Prostate gland (tissue), 2 donors: Measurements from ENCODE around the gene HDDC2. TPM values are rescaled to one million over a fixed set of nuclear protein-coding genes. Genes with fewer than 3 reads are reported as not detected.

ENCODE experiments used
- DNase-seq: peaks from one replicate; pipeline ENCODE4 v3.0.0-alpha.2; 2019; ENCODE audit warnings: low spot score
- H3K27ac ChIP-seq, 2 donors: fragments of 200-600 bp; sonication (generic); 2 replicates each; pipeline ENCODE4 v1.5.1; 2017 to 2019
- H3K27me3 ChIP-seq: fragments of 200-600 bp; sonication (generic); replicated peaks from 2 replicates; pipeline ENCODE4 v1.5.1; 2019; ENCODE audit not compliant: insufficient read depth
- H3K36me3 ChIP-seq, 2 donors: fragments of 200-600 bp; sonication (generic); 1 replicate in 1 of 2; 2 replicates in 1 of 2; pipeline versions ENCODE4 v1.5.1 to v1.8.1; 2017 to 2019
- H3K4me1 ChIP-seq: fragments of 200-600 bp; sonication (generic); replicated peaks from 2 replicates; pipeline ENCODE4 v1.5.1; 2019
- H3K4me3 ChIP-seq, 2 donors: fragments of 200-600 bp; sonication (generic); 2 replicates each; pipeline ENCODE4 v1.5.1; 2017 to 2019
- H3K9me3 ChIP-seq: fragments of 200-600 bp; sonication (generic); 2 replicates; pipeline ENCODE4 v1.5.1; 2017
- POLR2A ChIP-seq: fragments of 450-650 bp; IDR thresholded peaks from one replicate; pipeline ENCODE4 v1.6.1; 2016; ENCODE audit warnings: antibody characterized with exemption, mild to moderate bottlenecking
- POLR2AphosphoS5 ChIP-seq: sonication (generic); formaldehyde crosslinking; IDR thresholded peaks from one replicate; pipeline ENCODE4 v1.6.1; 2017; ENCODE audit warnings: antibody characterized with exemption
- WGBS: methylation state at CpG from one replicate; pipeline ENCODE4 v1.1.5; 2018; 5-methylcytosine and 5-hydroxymethylcytosine counted together
- intact Hi-C: fragments of 100-400 bp; cut with DNase I; formaldehyde crosslinking; loops from one replicate; pipeline ENCODE4 v1.14.2; 2022
- total RNA-seq, 2 donors: library from RNA; depleted of rRNA; stranded (reverse); fragments of >200 nt; gene quantifications; one replicate each; pipeline ENCODE4 v1.1.0, GENCODE V29; 2016
- TF ChIP-seq, protein P1 (sequence below), 4 experiments: fragments of 200-600 bp in 2 of 4; fragments of 450-650 bp in 2 of 4; sonication (generic) in 2 of 4; IDR thresholded peaks; 1 replicate in 3 of 4; 2 replicates in 1 of 4; pipeline ENCODE4 v1.5.1; 2016 to 2019; ENCODE audit warnings: antibody characterized with exemption in 4 of 4, mild to moderate bottlenecking in 2 of 4, moderate library complexity in 2 of 4

HDDC2 gene
- total RNA-seq, 2 donors from 2014 or later = 50.4 to 50.9 TPM

DNA sequence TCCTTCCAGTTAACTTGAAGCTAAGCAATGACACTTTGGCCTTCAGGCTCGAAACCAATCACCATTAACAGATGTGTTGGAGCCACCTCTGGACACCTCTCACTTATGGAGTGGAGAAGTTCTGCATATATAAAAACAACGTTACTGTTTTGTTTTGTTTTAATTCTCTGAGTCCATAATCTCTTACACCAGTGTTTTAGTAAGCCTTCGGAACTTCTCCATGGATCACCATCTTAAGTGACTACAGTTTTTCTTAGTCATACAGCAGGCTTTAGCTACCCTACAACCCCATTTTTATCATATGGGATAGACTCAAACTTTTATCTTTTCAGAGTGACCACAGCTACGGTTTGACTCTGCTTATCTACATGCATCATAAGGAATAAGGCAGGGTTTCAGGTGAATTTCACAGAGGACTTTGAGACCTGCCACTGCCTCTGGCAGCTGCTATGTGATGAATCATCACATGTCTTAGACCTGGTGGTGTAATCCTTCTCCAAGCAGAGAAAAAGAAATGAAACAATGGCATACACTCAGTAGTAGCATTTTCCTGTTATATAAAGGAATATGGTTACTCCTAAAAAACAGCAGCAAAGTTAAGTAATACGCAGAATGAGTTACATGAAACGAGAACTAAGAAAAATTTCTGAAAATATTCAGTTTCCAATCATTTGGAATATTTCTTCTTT lies 5.5 kb upstream of the HDDC2 start:
- intact Hi-C loops = loop anchor here (10.0 kb wide), 1 partner anchor 648 kb away; the partner anchor contains the start of gene HINT3
- Histone ChIP-seq H3K36me3 (no peaks in the 10 kb centered on the region), H3K4me3 (no peak overlapping the region), H3K27ac (no peak overlapping the region), H3K4me1 (no peaks in the 10 kb centered on the region), H3K9me3 (no peaks in the 10 kb centered on the region), H3K27me3 (no peaks in the 10 kb centered on the region)
- WGBS = 79% methylated on average over 6 of the region's 6 CpGs
- TF ChIP-seq, protein P1, sequence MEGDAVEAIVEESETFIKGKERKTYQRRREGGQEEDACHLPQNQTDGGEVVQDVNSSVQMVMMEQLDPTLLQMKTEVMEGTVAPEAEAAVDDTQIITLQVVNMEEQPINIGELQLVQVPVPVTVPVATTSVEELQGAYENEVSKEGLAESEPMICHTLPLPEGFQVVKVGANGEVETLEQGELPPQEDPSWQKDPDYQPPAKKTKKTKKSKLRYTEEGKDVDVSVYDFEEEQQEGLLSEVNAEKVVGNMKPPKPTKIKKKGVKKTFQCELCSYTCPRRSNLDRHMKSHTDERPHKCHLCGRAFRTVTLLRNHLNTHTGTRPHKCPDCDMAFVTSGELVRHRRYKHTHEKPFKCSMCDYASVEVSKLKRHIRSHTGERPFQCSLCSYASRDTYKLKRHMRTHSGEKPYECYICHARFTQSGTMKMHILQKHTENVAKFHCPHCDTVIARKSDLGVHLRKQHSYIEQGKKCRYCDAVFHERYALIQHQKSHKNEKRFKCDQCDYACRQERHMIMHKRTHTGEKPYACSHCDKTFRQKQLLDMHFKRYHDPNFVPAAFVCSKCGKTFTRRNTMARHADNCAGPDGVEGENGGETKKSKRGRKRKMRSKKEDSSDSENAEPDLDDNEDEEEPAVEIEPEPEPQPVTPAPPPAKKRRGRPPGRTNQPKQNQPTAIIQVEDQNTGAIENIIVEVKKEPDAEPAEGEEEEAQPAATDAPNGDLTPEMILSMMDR (IDR thresholded peaks at IDR 0.05) = no peak
- TF ChIP-seq POLR2AphosphoS5 (no peak), POLR2A (no peak)
- DNase-seq = no peak

DNA sequence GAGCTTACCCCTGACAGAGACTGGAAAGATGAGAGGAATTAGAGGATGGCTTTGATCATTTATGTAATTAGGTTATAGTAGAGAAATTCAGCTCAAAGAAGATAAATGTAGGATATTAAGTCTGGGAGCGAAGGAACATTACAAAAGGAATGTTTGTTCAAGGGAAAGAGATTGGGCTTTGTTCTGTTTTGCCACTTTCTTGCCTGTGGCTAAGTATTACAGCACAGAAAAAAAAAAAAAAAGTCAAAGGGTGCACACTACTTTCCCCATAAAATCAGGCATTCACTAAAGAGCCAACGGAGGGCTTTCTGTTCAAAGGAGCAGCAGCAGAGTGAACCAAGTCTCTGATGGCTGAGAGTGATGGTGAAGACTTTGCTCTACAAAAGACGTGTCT lies 5.0 kb upstream of the HDDC2 start:
- intact Hi-C loops = loop anchor here (10.0 kb wide), 1 partner anchor 648 kb away; the partner anchor contains the start of gene HINT3
- no peaks in the 10 kb centered on the region for H3K27me3 ChIP-seq
- H3K27ac ChIP-seq = no peak overlapping the region
- no peak overlapping the region for H3K4me3 ChIP-seq
- no peaks in the 10 kb centered on the region for H3K9me3 ChIP-seq
- no peak for DNase-seq
- H3K36me3 ChIP-seq = no peaks in the 10 kb centered on the region
- WGBS = 38% methylated on average over 3 of the region's 3 CpGs
- H3K4me1 ChIP-seq = no peaks in the 10 kb centered on the region
- TF ChIP-seq, protein P1 (IDR thresholded peaks at IDR 0.05) = no peak
- no peak for TF ChIP-seq POLR2A
- TF ChIP-seq POLR2AphosphoS5 = no peak

DNA sequence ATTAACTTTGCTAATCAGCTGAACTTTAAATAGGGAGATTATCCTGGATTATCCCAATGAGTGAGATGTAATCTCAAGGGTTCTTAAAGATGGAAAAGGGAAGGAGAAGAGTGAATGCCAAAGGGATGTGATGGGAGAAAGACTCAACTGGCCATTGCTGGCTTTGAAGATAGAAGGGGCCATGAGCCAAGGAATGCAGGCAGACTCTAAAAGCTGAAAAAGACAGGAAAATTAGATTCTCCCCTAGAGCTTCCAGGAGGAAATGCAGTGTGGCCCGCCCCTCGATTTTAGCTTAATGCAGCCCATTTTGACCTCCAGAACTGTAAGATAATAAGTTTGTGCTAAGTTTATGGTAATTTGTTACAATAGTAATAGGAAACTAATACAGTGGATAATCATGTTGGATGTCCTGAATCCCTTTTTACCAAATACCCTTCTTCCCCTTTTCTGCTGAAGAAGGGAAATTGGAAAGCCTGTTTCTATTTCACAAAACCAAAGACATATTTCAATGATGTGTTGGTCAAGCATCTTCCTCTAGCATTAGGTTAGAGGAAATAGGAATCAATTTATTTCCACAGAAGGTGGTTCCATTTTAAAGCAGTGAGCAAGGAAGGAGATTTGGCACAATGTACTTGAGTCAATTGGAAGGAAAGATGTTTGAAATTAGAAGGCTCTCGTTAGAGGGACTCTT lies 3.3 kb upstream of the HDDC2 start:
- Histone ChIP-seq H3K36me3 (no peaks in the 10 kb centered on the region), H3K27me3 (no peaks in the 10 kb centered on the region), H3K4me3 (no peak overlapping the region), H3K9me3 (no peaks in the 10 kb centered on the region), H3K27ac (no peak overlapping the region), H3K4me1 (no peaks in the 10 kb centered on the region)
- intact Hi-C loops = loop anchor here (10.0 kb wide), 1 partner anchor 650 kb away; the partner anchor contains the start of gene HINT3
- no peak for DNase-seq
- no peak for TF ChIP-seq POLR2AphosphoS5
- TF ChIP-seq, protein P1 (IDR thresholded peaks at IDR 0.05) = no peak
- TF ChIP-seq POLR2A = no peak
- 93% methylated on average over 3 of the region's 3 CpGs for WGBS

DNA sequence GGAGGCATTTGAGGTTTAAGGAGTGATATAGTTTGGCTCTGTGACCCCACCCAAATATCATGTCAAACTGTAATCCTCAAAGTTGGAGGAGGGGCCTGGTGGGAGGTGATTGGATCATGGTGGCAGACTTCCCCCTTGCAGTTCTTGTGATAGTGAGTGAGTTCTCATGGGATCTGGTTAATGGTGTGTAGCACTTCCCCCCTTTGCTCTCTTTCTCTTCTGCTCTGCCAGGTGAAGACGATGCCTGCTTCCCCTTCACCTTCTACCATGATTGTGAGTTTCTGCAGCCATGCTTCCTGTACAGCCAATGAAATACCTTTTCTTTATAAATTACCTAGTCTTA lies 1.7 kb upstream of the HDDC2 start:
- Histone ChIP-seq H3K9me3 (no peaks in the 10 kb centered on the region), H3K36me3 (no peaks in the 10 kb centered on the region), H3K4me3 (no peak overlapping the region), H3K27ac (no peak overlapping the region), H3K4me1 (no peaks in the 10 kb centered on the region), H3K27me3 (no peaks in the 10 kb centered on the region)
- 95% methylated on average over 1 of the region's 1 CpG for WGBS
- TF ChIP-seq, protein P1 (IDR thresholded peaks at IDR 0.05) = no peak
- TF ChIP-seq POLR2AphosphoS5 (no peak), POLR2A (no peak)
- DNase-seq = no peak
- intact Hi-C loops = loop anchor here (10.0 kb wide), 1 partner anchor 651 kb away; the partner anchor contains the start of gene HINT3
